HepG2 (cell line): ENCODE measurements around the gene TTLL8. TPM values are rescaled to one million over a fixed set of nuclear protein-coding genes. Genes with fewer than 3 reads are reported as not detected.

Source experiments
- CREB1 ChIP-seq, 2 experiments: fragments of 450-650 bp in 1 of 2; IDR thresholded peaks; 2 replicates each; pipeline ENCODE4 v1.6.1; 2016 to 2017; ENCODE audit warnings: control low read depth in 1 of 2, mild to moderate bottlenecking in 1 of 2, missing compliant biosample characterization in 1 of 2, missing genetic modification characterization in 1 of 2
- ELF1 ChIP-seq: sonication (generic); formaldehyde crosslinking; IDR thresholded peaks from 2 replicates; pipeline ENCODE4 v1.4.0; 2020; ENCODE audit warnings: missing genetic modification reagents
- FOSL1 ChIP-seq: sonication (generic); formaldehyde crosslinking; IDR thresholded peaks from 2 replicates; pipeline ENCODE4 v1.9.0; 2021; ENCODE audit warnings: missing genetic modification reagents, borderline replicate concordance
- GTF2F1 ChIP-seq: fragments of 150-350 bp; IDR thresholded peaks from 2 replicates; pipeline ENCODE4 v1.6.1; 2014; ENCODE audit warnings: low read length
- HNRNPL ChIP-seq: fragments of 200-400 bp; formaldehyde crosslinking; IDR thresholded peaks from 2 replicates; pipeline ENCODE4 v1.6.1; 2017; ENCODE audit warnings: mild to moderate bottlenecking, low read depth, low read length
- KDM3A ChIP-seq: IDR thresholded peaks from 2 replicates; pipeline ENCODE4 v1.6.1; 2018; ENCODE audit warnings: low read depth, missing compliant biosample characterization
- KLF13 ChIP-seq: sonication (generic); formaldehyde crosslinking; IDR thresholded peaks from 2 replicates; pipeline ENCODE4 v1.4.0; 2020; ENCODE audit warnings: mild to moderate bottlenecking, missing genetic modification reagents
- LCORL ChIP-seq, 2 experiments: fragments of 450-650 bp in 1 of 2; sonication (generic) in 1 of 2; formaldehyde crosslinking in 1 of 2; IDR thresholded peaks; 2 replicates each; pipeline versions ENCODE4 v1.5.0 to v1.6.1; 2017 to 2020; ENCODE audit warnings: antibody characterized with exemption in 1 of 2, missing genetic modification reagents in 1 of 2
- MED8 ChIP-seq: sonication (generic); formaldehyde crosslinking; IDR thresholded peaks from 2 replicates; pipeline ENCODE4 v1.8.1; 2023; ENCODE audit warnings: mild to moderate bottlenecking, missing genetic modification reagents; ENCODE audit not compliant: insufficient replicate concordance
- MTA3 ChIP-seq: sonication (generic); formaldehyde crosslinking; IDR thresholded peaks from 2 replicates; pipeline ENCODE4 v1.4.0; 2020; ENCODE audit warnings: missing genetic modification reagents
- POGZ ChIP-seq: sonication (generic); formaldehyde crosslinking; IDR thresholded peaks from 2 replicates; pipeline ENCODE4 v1.4.0; 2020; ENCODE audit warnings: mild to moderate bottlenecking, missing genetic modification reagents
- SAP130 ChIP-seq: IDR thresholded peaks from 2 replicates; pipeline ENCODE4 v1.6.1; 2016; ENCODE audit warnings: low read depth
- THAP11 ChIP-seq: IDR thresholded peaks from 2 replicates; pipeline ENCODE4 v1.6.1; 2016; ENCODE audit warnings: missing biosample characterization, missing genetic modification reagents
- ZNF230 ChIP-seq: sonication (generic); formaldehyde crosslinking; IDR thresholded peaks from 2 replicates; pipeline ENCODE4 v1.4.0; 2020; ENCODE audit warnings: mild to moderate bottlenecking, missing genetic modification reagents
- ZNF260 ChIP-seq: sonication (generic); formaldehyde crosslinking; IDR thresholded peaks from 2 replicates; pipeline ENCODE4 v1.4.0; 2020; ENCODE audit warnings: missing genetic modification reagents, low read depth, mild to moderate bottlenecking, borderline replicate concordance
- ZNF75D ChIP-seq: sonication (generic); formaldehyde crosslinking; IDR thresholded peaks from 2 replicates; pipeline ENCODE4 v1.8.1; 2023; ENCODE audit warnings: missing genetic modification reagents, mild to moderate bottlenecking, borderline replicate concordance
- ZNF879 ChIP-seq: sonication (generic); formaldehyde crosslinking; IDR thresholded peaks from 2 replicates; pipeline ENCODE4 v1.8.1; 2023; ENCODE audit warnings: missing genetic modification reagents
- polyA plus RNA-seq, 8 experiments: library from polyadenylated mRNA; depleted of rRNA in 3 of 8; stranded (reverse) in 7 of 8; unstranded in 1 of 8; fragments of >200 nt; fragmentation: Illumina TruSeq in 4 of 8; extraction: Trizol in 4 of 8; gene quantifications; 2 replicates each; pipeline versions ENCODE4 v1.2.1 to v1.2.3, GENCODE V29; 2011 to 2016; ENCODE audit warnings: low read depth in 4 of 8, missing spikeins in 1 of 8, mixed read lengths in 1 of 8; ENCODE audit not compliant: insufficient read depth in 1 of 8
- total RNA-seq, 5 experiments: library from RNA; depleted of rRNA; stranded (reverse); fragments of >200 nt; fragmentation: Illumina TruSeq; extraction: Trizol; gene quantifications; 2 replicates each; pipeline ENCODE4 v1.2.3, GENCODE V29; 2016; ENCODE audit warnings: low read depth in 1 of 5
- TF ChIP-seq, protein P1 (sequence below): sonication (generic); formaldehyde crosslinking; IDR thresholded peaks from 2 replicates; pipeline ENCODE4 v1.8.1; 2023; ENCODE audit warnings: mild to moderate bottlenecking, moderate library complexity, missing genetic modification reagents
- TF ChIP-seq, protein P2 (sequence below): sonication (generic); formaldehyde crosslinking; IDR thresholded peaks from 2 replicates; pipeline ENCODE4 v1.4.0; 2020; ENCODE audit warnings: missing genetic modification reagents
- TF ChIP-seq, protein P3 (sequence below), 2 experiments: fragments of 450-650 bp in 1 of 2; sonication (generic) in 1 of 2; formaldehyde crosslinking; IDR thresholded peaks; 2 replicates each; pipeline versions ENCODE4 v1.5.0 to v1.8.0; 2020 to 2022; ENCODE audit warnings: mild to moderate bottlenecking in 1 of 2, missing genetic modification reagents in 1 of 2
- TF ChIP-seq, protein P4 (sequence below): sonication (generic); formaldehyde crosslinking; IDR thresholded peaks from 2 replicates; pipeline ENCODE4 v1.4.0; 2020; ENCODE audit warnings: missing genetic modification reagents

The TTLL8 gene
- total and polyA plus RNA-seq, 2 of the 13 experiments (the other 11 are each of a cell fraction or from before 2014, with no cell fraction given): not detected

DNA sequence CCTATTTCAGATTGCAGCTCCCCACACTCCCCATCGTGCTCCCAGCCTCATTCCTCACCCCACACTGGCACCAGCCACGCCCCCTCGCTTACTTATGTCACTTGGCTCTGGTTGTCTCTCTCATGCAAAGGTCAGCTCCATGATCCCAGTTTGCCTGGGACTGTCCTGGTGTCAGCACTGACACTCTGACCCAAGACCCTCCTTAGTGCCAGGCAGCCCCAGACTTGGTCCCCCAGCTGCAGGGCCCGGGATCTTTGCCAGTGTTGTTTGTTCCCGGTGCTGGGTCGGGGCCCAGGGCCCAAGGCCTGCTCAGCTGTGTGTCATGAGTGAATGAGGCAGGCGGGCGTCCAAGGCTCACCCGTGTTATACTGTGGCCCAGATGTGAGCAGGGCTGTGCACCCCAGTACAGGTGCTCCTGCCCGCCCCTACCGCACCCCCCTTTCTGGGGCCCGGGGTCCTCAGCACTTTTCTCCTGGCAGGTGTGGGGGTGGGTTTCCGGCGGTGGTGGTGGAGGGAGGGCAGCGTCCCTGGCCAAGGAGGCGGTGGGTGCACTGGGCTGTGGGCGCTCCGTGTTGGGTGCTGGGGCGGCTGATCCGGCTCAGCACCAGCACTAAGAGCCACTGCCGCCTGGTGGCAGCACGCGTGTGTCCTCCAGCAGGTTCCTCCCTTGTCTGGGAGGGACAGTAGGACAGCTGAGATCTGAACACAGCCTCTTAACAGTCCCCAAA lies 65.0 kb downstream of the TTLL8 start (continued):
- TF ChIP-seq KDM3A (CRISPR knock-in tag) (no peak), GTF2F1 (no peak), FOSL1 (CRISPR knock-in tag) (no peak), ZNF879 (CRISPR knock-in tag) (no peak), CREB1 (IDR thresholded peaks at IDR 0.05) (no peak), CREB1 (CRISPR knock-in tag; IDR thresholded peaks at IDR 0.05) (no peak), ZNF75D (CRISPR knock-in tag) (no peak), SAP130 (peak; percentile 32; the same call in 1 of the 2 replicates), ZNF230 (CRISPR knock-in tag) (no peak), MED8 (CRISPR knock-in tag) (no peak), THAP11 (CRISPR knock-in tag) (0 out of 2 replicates have a peak, but pooled peaks have one; percentile 15), LCORL (IDR thresholded peaks at IDR 0.05) (no peak), LCORL (CRISPR knock-in tag; IDR thresholded peaks at IDR 0.05) (no peak), POGZ (CRISPR knock-in tag) (no peak), HNRNPL (0 out of 2 replicates have a peak, but pooled peaks have one; percentile 36), KLF13 (CRISPR knock-in tag) (no peak), ZNF260 (no peak), MTA3 (CRISPR knock-in tag) (no peak), ELF1 (CRISPR knock-in tag) (no peak)
- TF ChIP-seq, protein P1, sequence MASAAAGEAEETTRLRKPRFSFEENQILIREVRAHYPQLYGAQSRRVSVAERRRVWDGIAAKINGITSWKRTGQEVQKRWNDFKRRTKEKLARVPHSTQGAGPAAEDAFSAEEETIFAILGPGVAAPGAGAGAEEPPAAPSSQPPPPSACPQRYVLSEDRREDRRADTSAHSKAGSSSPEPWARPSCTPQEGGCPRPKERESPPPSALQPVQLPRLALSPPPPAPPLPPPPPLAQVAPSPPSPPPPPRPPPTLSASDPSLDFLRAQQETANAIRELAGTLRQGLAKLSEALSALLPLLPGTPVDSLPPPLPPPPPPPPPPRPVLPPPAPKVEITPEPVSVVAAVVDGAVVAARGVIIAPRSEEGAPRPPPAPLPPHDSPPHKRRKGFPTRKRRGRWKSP (CRISPR knock-in tag): no peak
- TF ChIP-seq, protein P2, sequence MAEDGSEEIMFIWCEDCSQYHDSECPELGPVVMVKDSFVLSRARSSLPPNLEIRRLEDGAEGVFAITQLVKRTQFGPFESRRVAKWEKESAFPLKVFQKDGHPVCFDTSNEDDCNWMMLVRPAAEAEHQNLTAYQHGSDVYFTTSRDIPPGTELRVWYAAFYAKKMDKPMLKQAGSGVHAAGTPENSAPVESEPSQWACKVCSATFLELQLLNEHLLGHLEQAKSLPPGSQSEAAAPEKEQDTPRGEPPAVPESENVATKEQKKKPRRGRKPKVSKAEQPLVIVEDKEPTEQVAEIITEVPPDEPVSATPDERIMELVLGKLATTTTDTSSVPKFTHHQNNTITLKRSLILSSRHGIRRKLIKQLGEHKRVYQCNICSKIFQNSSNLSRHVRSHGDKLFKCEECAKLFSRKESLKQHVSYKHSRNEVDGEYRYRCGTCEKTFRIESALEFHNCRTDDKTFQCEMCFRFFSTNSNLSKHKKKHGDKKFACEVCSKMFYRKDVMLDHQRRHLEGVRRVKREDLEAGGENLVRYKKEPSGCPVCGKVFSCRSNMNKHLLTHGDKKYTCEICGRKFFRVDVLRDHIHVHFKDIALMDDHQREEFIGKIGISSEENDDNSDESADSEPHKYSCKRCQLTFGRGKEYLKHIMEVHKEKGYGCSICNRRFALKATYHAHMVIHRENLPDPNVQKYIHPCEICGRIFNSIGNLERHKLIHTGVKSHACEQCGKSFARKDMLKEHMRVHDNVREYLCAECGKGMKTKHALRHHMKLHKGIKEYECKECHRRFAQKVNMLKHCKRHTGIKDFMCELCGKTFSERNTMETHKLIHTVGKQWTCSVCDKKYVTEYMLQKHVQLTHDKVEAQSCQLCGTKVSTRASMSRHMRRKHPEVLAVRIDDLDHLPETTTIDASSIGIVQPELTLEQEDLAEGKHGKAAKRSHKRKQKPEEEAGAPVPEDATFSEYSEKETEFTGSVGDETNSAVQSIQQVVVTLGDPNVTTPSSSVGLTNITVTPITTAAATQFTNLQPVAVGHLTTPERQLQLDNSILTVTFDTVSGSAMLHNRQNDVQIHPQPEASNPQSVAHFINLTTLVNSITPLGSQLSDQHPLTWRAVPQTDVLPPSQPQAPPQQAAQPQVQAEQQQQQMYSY (CRISPR knock-in tag): no peak
- TF ChIP-seq, protein P3, sequence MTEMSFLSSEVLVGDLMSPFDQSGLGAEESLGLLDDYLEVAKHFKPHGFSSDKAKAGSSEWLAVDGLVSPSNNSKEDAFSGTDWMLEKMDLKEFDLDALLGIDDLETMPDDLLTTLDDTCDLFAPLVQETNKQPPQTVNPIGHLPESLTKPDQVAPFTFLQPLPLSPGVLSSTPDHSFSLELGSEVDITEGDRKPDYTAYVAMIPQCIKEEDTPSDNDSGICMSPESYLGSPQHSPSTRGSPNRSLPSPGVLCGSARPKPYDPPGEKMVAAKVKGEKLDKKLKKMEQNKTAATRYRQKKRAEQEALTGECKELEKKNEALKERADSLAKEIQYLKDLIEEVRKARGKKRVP (CRISPR knock-in tag; IDR thresholded peaks at IDR 0.05): no peak
- TF ChIP-seq, protein P4, sequence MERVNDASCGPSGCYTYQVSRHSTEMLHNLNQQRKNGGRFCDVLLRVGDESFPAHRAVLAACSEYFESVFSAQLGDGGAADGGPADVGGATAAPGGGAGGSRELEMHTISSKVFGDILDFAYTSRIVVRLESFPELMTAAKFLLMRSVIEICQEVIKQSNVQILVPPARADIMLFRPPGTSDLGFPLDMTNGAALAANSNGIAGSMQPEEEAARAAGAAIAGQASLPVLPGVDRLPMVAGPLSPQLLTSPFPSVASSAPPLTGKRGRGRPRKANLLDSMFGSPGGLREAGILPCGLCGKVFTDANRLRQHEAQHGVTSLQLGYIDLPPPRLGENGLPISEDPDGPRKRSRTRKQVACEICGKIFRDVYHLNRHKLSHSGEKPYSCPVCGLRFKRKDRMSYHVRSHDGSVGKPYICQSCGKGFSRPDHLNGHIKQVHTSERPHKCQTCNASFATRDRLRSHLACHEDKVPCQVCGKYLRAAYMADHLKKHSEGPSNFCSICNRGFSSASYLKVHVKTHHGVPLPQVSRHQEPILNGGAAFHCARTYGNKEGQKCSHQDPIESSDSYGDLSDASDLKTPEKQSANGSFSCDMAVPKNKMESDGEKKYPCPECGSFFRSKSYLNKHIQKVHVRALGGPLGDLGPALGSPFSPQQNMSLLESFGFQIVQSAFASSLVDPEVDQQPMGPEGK (CRISPR knock-in tag): 0 out of 2 replicates have a peak, but pooled peaks have one; percentile 45
